Chondrocyte (in vitro differentiated cells): ENCODE measurements around the gene SMAP1. TPM values are rescaled to one million over a fixed set of nuclear protein-coding genes. Genes with fewer than 3 reads are reported as not detected.

Experiments
- DNase-seq: peaks from one replicate; pipeline ENCODE4 v3.0.0; 2021; ENCODE audit warnings: mixed read lengths, low spot score
- H3K27ac Mint-ChIP-seq: one replicate; pipeline ENCODE4 v1.8.0; 2021; ENCODE audit warnings: mild to moderate bottlenecking, moderate library complexity, mixed read lengths; ENCODE audit not compliant: unreplicated experiment
- H3K27me3 Mint-ChIP-seq: 2 replicates; pipeline ENCODE4 v1.8.0; 2021; ENCODE audit warnings: low read depth, mixed read lengths
- H3K36me3 Mint-ChIP-seq: 2 replicates; pipeline ENCODE4 v1.8.0; 2021; ENCODE audit warnings: low read depth, mixed read lengths
- H3K4me1 Mint-ChIP-seq: 2 replicates; pipeline ENCODE4 v1.8.0; 2021; ENCODE audit warnings: low read depth, mild to moderate bottlenecking, mixed read lengths
- H3K4me3 Mint-ChIP-seq: one replicate; pipeline ENCODE4 v1.8.0; 2021; ENCODE audit warnings: mild to moderate bottlenecking, moderate library complexity, mixed read lengths; ENCODE audit not compliant: unreplicated experiment
- H3K9me3 Mint-ChIP-seq: 2 replicates; pipeline ENCODE4 v1.8.0; 2021; ENCODE audit warnings: low read depth, mixed read lengths
- CTCF ChIP-seq: fragments of 200-600 bp; sonication (generic); IDR thresholded peaks from 2 replicates; pipeline ENCODE4 v1.5.0; 2021; ENCODE audit warnings: antibody characterized with exemption, mild to moderate bottlenecking, moderate library complexity
- total RNA-seq: library from RNA; stranded (reverse); gene quantifications from 3 replicates; pipeline ENCODE4 v1.2.1, GENCODE V29; 2021

Gene SMAP1
- total RNA-seq, 1 donor from 2014 or later, result 27.2 TPM

GRCh38 chr6:70843328-70843918 lies 175.7 kb downstream of the SMAP1 start:
- H3K4me1 Mint-ChIP-seq, result no peaks in the 10 kb centered on the region
- no peak for TF ChIP-seq CTCF
- DNase-seq, result no peak
- H3K9me3 Mint-ChIP-seq, result no peaks in the 10 kb centered on the region
- no peaks in the 10 kb centered on the region for H3K27me3 Mint-ChIP-seq
- peaks cover 8% of the 10 kb centered on the region for H3K36me3 Mint-ChIP-seq
- no peak overlapping the region for H3K4me3 Mint-ChIP-seq
- no peak overlapping the region for H3K27ac Mint-ChIP-seq

GRCh38 chr6:70844301-70844700 lies 176.6 kb downstream of the SMAP1 start:
- Mint-ChIP-seq H3K27me3 (no peaks in the 10 kb centered on the region), H3K9me3 (no peaks in the 10 kb centered on the region), H3K36me3 (peaks cover 5% of the 10 kb centered on the region), H3K27ac (no peak overlapping the region), H3K4me3 (no peak overlapping the region), H3K4me1 (no peaks in the 10 kb centered on the region)
- TF ChIP-seq CTCF, result no peak
- DNase-seq, result no peak

GRCh38 chr6:70846207-70846835 lies 178.6 kb downstream of the SMAP1 start:
- no peaks in the 10 kb centered on the region for H3K9me3 Mint-ChIP-seq
- H3K4me1 Mint-ChIP-seq, result no peaks in the 10 kb centered on the region
- H3K36me3 Mint-ChIP-seq, result peaks cover 4% of the 10 kb centered on the region
- H3K27me3 Mint-ChIP-seq, result no peaks in the 10 kb centered on the region
- no peak for TF ChIP-seq CTCF
- no peak for DNase-seq
- H3K27ac Mint-ChIP-seq, result no peak overlapping the region
- no peak overlapping the region for H3K4me3 Mint-ChIP-seq

GRCh38 chr6:70847106-70848084 lies 179.7 kb downstream of the SMAP1 start:
- Mint-ChIP-seq H3K27ac (no peak overlapping the region), H3K27me3 (no peaks in the 10 kb centered on the region), H3K4me3 (no peak overlapping the region), H3K9me3 (no peaks in the 10 kb centered on the region), H3K4me1 (no peaks in the 10 kb centered on the region), H3K36me3 (peaks cover 4% of the 10 kb centered on the region)
- TF ChIP-seq CTCF, result no peak
- no peak for DNase-seq

- no peak for DNase-seq
- no peaks in the 10 kb centered on the region for H3K4me1 Mint-ChIP-seq
- no peaks in the 10 kb centered on the region for H3K27me3 Mint-ChIP-seq
- H3K4me3 Mint-ChIP-seq, result no peak overlapping the region
- no peak overlapping the region for H3K27ac Mint-ChIP-seq
- no peaks in the 10 kb centered on the region for H3K9me3 Mint-ChIP-seq
- peaks cover 4% of the 10 kb centered on the region for H3K36me3 Mint-ChIP-seq
- no peak for TF ChIP-seq CTCF
Observed at GRCh38 chr6:70849348-70850069, 181.8 kb downstream of the SMAP1 start.
